Erythroblast (primary cell): ENCODE measurements around the gene ARID1B.

Experiments
- GATA1 ChIP-seq: IDR thresholded peaks from 2 replicates; pipeline ENCODE4 v1.6.1; 2011; ENCODE audit warnings: low read depth, mild to moderate bottlenecking, control low read depth, low read length, moderate library complexity
- POLR2A ChIP-seq: IDR thresholded peaks from 2 replicates; pipeline ENCODE4 v1.6.1; 2011; ENCODE audit warnings: mild to moderate bottlenecking, low read length

GRCh38 chr6:156840136-156840535 lies 63.0 kb downstream of the ARID1B start:
- TF ChIP-seq POLR2A (no peak), GATA1 (no peak)
